Stomach (tissue), 4 donors: ENCODE data around the gene ASTN2.

Source experiments
- POLR2AphosphoS5 ChIP-seq, 3 donors: sonication (generic); formaldehyde crosslinking; IDR thresholded peaks; one replicate each; pipeline ENCODE4 v1.6.1; 2016; ENCODE audit warnings: antibody characterized with exemption in 3 of 3
- TF ChIP-seq, protein P1 (sequence below), 7 experiments: fragments of 450-650 bp in 4 of 7; fragments of 200-600 bp in 3 of 7; sonication (generic) in 3 of 7; IDR thresholded peaks; one replicate each; pipeline ENCODE4 v1.5.1; 2016 to 2019; ENCODE audit warnings: antibody characterized with exemption in 7 of 7, control low read depth in 2 of 7, mild to moderate bottlenecking in 1 of 7

DNA sequence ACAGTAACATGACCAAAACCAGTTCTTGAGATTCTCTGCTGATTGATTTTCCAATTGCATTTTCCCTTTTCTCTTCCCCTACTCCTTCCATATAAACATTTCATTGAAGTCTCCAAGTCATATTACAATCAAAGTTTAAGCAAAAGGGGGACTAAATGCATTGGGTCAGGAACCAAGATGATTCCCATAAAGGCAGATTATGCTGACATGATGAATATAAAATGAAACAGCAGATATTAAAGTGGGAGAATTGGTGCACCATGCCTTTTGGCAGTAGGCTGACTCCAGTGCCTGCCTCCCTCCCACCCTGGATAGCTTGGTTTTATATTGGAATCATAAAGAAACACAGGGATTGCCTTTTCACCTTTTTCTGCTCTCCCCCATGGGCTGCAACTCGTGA, 118.4 kb downstream of the ASTN2 start:
- TF ChIP-seq, protein P1, sequence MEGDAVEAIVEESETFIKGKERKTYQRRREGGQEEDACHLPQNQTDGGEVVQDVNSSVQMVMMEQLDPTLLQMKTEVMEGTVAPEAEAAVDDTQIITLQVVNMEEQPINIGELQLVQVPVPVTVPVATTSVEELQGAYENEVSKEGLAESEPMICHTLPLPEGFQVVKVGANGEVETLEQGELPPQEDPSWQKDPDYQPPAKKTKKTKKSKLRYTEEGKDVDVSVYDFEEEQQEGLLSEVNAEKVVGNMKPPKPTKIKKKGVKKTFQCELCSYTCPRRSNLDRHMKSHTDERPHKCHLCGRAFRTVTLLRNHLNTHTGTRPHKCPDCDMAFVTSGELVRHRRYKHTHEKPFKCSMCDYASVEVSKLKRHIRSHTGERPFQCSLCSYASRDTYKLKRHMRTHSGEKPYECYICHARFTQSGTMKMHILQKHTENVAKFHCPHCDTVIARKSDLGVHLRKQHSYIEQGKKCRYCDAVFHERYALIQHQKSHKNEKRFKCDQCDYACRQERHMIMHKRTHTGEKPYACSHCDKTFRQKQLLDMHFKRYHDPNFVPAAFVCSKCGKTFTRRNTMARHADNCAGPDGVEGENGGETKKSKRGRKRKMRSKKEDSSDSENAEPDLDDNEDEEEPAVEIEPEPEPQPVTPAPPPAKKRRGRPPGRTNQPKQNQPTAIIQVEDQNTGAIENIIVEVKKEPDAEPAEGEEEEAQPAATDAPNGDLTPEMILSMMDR (IDR thresholded peaks at IDR 0.05), result no peak
- no peak for TF ChIP-seq POLR2AphosphoS5 (IDR thresholded peaks at IDR 0.05)
